Measurements from ENCODE around the gene SLC35A3. TPM values are rescaled to one million over a fixed set of nuclear protein-coding genes. Genes with fewer than 3 reads are reported as not detected.
A peak's percentile ranks its signal among the peaks of the same experiment; 100 is the strongest.
"Not testable (repeated sequence)": the region's sequence is repeated elsewhere in the genome, so short reads cannot be mapped to it uniquely, and the experiment has no call there.

SLC35A3 gene
- total and polyA plus RNA-seq, 2 experiments from 2014 or later, result 7.7 to 7.8 TPM

- Histone ChIP-seq H3K4me1 (ENCODE audit: low read depth) (peaks cover 6% of the 10 kb centered on the region), H3K9me3 (ENCODE audit: low read depth) (no peaks in the 10 kb centered on the region), H3K36me3 (no peaks in the 10 kb centered on the region), H3K27me3 (no peaks in the 10 kb centered on the region), H3K27ac (no peak overlapping the region), H3K4me3 (no peak overlapping the region)
- TF ChIP-seq, protein P1, sequence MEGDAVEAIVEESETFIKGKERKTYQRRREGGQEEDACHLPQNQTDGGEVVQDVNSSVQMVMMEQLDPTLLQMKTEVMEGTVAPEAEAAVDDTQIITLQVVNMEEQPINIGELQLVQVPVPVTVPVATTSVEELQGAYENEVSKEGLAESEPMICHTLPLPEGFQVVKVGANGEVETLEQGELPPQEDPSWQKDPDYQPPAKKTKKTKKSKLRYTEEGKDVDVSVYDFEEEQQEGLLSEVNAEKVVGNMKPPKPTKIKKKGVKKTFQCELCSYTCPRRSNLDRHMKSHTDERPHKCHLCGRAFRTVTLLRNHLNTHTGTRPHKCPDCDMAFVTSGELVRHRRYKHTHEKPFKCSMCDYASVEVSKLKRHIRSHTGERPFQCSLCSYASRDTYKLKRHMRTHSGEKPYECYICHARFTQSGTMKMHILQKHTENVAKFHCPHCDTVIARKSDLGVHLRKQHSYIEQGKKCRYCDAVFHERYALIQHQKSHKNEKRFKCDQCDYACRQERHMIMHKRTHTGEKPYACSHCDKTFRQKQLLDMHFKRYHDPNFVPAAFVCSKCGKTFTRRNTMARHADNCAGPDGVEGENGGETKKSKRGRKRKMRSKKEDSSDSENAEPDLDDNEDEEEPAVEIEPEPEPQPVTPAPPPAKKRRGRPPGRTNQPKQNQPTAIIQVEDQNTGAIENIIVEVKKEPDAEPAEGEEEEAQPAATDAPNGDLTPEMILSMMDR (IDR thresholded peaks at IDR 0.05; ENCODE audit: low read depth, low read length), result no peak
- peak in 1 of 2 donors; percentile 9 for DNase-seq (ENCODE audit: low read depth in 1 of 2, low spot score in 1 of 2)
Measured at GRCh38 chr1:99964806-99965205, 5.0 kb upstream of the SLC35A3 start.

GRCh38 chr1:99965646-99966375 is 4.0 kb upstream of the SLC35A3 start:
- peaks cover 9% of the 10 kb centered on the region for H3K4me1 ChIP-seq (ENCODE audit: low read depth)
- no peak overlapping the region for H3K27ac ChIP-seq
- TF ChIP-seq, protein P1 (IDR thresholded peaks at IDR 0.05; ENCODE audit: low read depth, low read length), result no peak
- DNase-seq (ENCODE audit: low read depth in 1 of 2, low spot score in 1 of 2), result no peak
- H3K4me3 ChIP-seq, result no peak overlapping the region
- no peaks in the 10 kb centered on the region for H3K9me3 ChIP-seq (ENCODE audit: low read depth)
- no peaks in the 10 kb centered on the region for H3K36me3 ChIP-seq
- H3K27me3 ChIP-seq, result no peaks in the 10 kb centered on the region

DNA sequence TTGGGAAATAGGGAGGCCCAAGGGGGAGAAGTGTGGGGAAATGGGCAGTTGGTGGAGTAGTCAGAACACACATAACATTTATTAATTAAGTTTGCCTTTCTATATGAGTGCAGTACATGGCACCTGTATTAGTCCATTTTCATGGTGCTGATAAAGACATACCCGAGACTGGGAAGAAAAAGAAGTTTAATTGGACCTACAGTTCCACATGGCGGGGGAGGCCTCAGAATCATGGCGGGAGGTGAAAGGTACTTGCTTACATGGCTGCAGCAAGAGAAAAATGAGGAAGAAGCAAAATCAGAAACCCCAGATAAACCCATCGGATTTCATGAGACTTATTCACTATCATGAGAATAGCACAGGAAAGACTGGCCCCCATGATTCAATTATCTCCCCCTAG is 1.6 kb upstream of the SLC35A3 start:
- peaks cover 11% of the 10 kb centered on the region for H3K4me1 ChIP-seq (ENCODE audit: low read depth)
- TF ChIP-seq, protein P1 (IDR thresholded peaks at IDR 0.05; ENCODE audit: low read depth, low read length), result no peak
- H3K9me3 ChIP-seq (ENCODE audit: low read depth), result no peaks in the 10 kb centered on the region
- H3K4me3 ChIP-seq, result no peak overlapping the region
- no peak for DNase-seq (ENCODE audit: low read depth in 1 of 2, low spot score in 1 of 2)
- no peaks in the 10 kb centered on the region for H3K27me3 ChIP-seq
- H3K27ac ChIP-seq, result no peak overlapping the region
- no peaks in the 10 kb centered on the region for H3K36me3 ChIP-seq

DNA sequence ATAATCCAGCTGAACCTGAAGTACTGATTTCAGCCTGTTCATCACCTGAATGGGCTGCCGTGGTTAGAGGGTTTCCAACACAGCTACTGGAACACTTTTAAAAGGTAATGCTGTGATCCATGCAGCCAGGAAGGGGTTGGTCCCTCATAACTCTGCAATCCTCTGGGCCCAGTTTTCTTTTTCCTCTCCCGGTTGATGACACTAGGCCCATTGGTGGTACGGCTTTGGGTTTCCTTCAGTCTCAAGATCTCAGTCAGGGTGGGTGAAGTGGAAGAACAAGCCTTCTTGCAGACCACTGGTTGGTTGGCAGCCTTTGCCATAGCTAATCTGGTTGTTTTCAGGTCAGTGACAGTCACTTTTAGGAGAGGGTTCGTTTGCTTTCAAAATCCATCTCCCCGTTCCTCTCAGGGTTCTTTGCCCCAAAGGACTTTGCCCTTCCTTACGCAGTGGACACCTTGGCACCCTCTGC is 502 bp upstream of the SLC35A3 start:
- DNase-seq (ENCODE audit: low read depth in 1 of 2, low spot score in 1 of 2), result no peak
- H3K27ac ChIP-seq, result peak overlapping the region; percentile 88
- peaks cover 11% of the 10 kb centered on the region for H3K4me1 ChIP-seq (ENCODE audit: low read depth)
- TF ChIP-seq, protein P1 (IDR thresholded peaks at IDR 0.05; ENCODE audit: low read depth, low read length), result no peak
- no peaks in the 10 kb centered on the region for H3K9me3 ChIP-seq (ENCODE audit: low read depth)
- no peaks in the 10 kb centered on the region for H3K27me3 ChIP-seq
- H3K36me3 ChIP-seq, result no peaks in the 10 kb centered on the region
- H3K4me3 ChIP-seq, result peak overlapping the region; percentile 77

DNA sequence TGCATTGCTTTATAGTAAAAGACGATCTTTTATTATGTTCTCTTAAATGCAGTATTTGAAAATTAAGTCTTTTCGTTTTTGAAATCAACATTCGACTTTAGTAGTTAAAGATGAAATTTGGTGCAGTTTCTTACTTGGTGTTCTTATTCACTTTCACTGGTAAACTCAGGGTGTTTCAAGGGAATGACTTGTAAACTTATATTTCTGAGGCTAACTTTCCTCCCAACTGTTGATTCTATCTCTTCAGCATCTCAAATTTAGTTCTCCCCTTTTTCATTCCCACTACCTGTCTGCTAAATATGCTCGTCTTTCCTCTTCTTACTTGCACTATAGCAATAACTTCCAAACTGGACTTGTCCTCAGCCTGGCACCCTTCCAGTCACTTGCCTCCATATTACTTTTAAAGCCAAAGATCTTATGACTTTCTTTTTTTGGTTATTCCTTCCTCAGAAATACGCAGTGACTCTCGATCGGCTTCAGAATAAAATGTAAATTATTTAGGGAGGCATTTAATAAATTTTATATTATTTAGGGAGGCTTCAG is 988 bp downstream of the SLC35A3 start:
- Histone ChIP-seq H3K4me1 (ENCODE audit: low read depth) (peaks cover 11% of the 10 kb centered on the region), H3K27ac (peak overlapping the region; percentile 88), H3K27me3 (no peaks in the 10 kb centered on the region), H3K9me3 (ENCODE audit: low read depth) (no peaks in the 10 kb centered on the region), H3K36me3 (peaks cover 8% of the 10 kb centered on the region), H3K4me3 (peak overlapping the region; percentile 77)
- no peak for DNase-seq (ENCODE audit: low read depth in 1 of 2, low spot score in 1 of 2)
- TF ChIP-seq, protein P1 (IDR thresholded peaks at IDR 0.05; ENCODE audit: low read depth, low read length), result no peak

GRCh38 chr1:99972066-99972465 is 2.3 kb downstream of the SLC35A3 start:
- not testable (repeated sequence) for H3K4me3 ChIP-seq; DNase-seq (ENCODE audit: low read depth in 1 of 2, low spot score in 1 of 2); H3K36me3 ChIP-seq; H3K27me3 ChIP-seq; H3K9me3 ChIP-seq (ENCODE audit: low read depth); H3K27ac ChIP-seq
- peaks cover 11% of the 10 kb centered on the region for H3K4me1 ChIP-seq (ENCODE audit: low read depth)

All from cardiac muscle cell (in vitro differentiated cells and primary cell).